H1 (cell line): ENCODE measurements around the gene ALDH3A1. TPM values are rescaled to one million over a fixed set of nuclear protein-coding genes. Genes with fewer than 3 reads are reported as not detected.

Experiments used
- CTCF ChIA-PET: fragments of 300-600 bp; sonication (Branson Sonifier 250); formaldehyde crosslinking; loops from one replicate; lab custom pipeline; 2021; ENCODE audit not compliant: partially characterized antibody; lab: Charles Lee
- POLR2A ChIA-PET: fragments of 300-600 bp; sonication (Branson Sonifier 250); formaldehyde crosslinking; loops from one replicate; lab custom pipeline; 2021; ENCODE audit warnings: inconsistent platforms; ENCODE audit not compliant: partially characterized antibody; lab: Charles Lee
- DNase-seq, 2 experiments: peaks; one replicate each; pipeline versions ENCODE4 v3.0.0 to v3.0.0-alpha.2; 2010 to 2022; ENCODE audit warnings: low spot score in 2 of 2, low read depth in 1 of 2, mixed read lengths in 1 of 2
- FAIRE-seq: peaks from 2 replicates; lab custom pipeline; 2011; peaks lifted over from hg19 to GRCh38; lab: Jason Lieb, UNC
- H2AFZ ChIP-seq: 2 replicates; pipeline ENCODE4 v1.8.1; 2012; ENCODE audit warnings: low read length, inconsistent platforms
- H2AK5ac ChIP-seq: 2 replicates; pipeline ENCODE4 v1.6.1; 2013; ENCODE audit warnings: low read depth, low read length
- H2BK120ac ChIP-seq: replicated peaks from 2 replicates; pipeline ENCODE3; 2013; ENCODE audit warnings: low read depth, low read length, inconsistent platforms
- H2BK12ac ChIP-seq: 2 replicates; pipeline ENCODE4 v1.6.1; 2013; ENCODE audit warnings: low read depth, low read length
- H2BK15ac ChIP-seq: 2 replicates; pipeline ENCODE4 v1.6.1; 2013; ENCODE audit warnings: low read length
- H2BK20ac ChIP-seq: 2 replicates; pipeline ENCODE4 v1.6.1; 2013; ENCODE audit warnings: low read length
- H2BK5ac ChIP-seq: 2 replicates; pipeline ENCODE4 v1.6.1; 2013; ENCODE audit warnings: low read depth, low read length
- H3K14ac ChIP-seq: 2 replicates; pipeline ENCODE4 v1.6.1; 2013; ENCODE audit warnings: inconsistent platforms; ENCODE audit not compliant: insufficient read length
- H3K18ac ChIP-seq: 2 replicates; pipeline ENCODE4 v1.6.1; 2013; ENCODE audit warnings: low read length; ENCODE audit errors: extremely low read depth
- H3K23ac ChIP-seq: 2 replicates; pipeline ENCODE4 v1.6.1; 2013; ENCODE audit warnings: inconsistent platforms; ENCODE audit not compliant: insufficient read length
- H3K23me2 ChIP-seq: 2 replicates; pipeline ENCODE4 v1.6.1; 2013; ENCODE audit warnings: low read depth, low read length
- H3K27ac ChIP-seq: 2 replicates; pipeline ENCODE4 v1.6.1; 2011; ENCODE audit warnings: low read depth, low read length, inconsistent platforms
- H3K27me3 ChIP-seq, 4 experiments: replicated peaks in 1 of 4; 1 replicate in 1 of 4; 2 replicates in 3 of 4; pipeline versions ENCODE4 v1.6.1 to v1.8.1; 2011 to 2013; ENCODE audit warnings: low read length in 3 of 4, mild to moderate bottlenecking in 3 of 4, inconsistent platforms in 2 of 4, mixed read lengths in 2 of 4, moderate library complexity in 1 of 4; ENCODE audit not compliant: control insufficient read depth in 3 of 4, insufficient read depth in 3 of 4; ENCODE audit errors: extremely low read depth in 1 of 4
- H3K36me3 ChIP-seq, 4 experiments: 2 replicates each; pipeline versions ENCODE4 v1.6.1 to v1.8.1; 2011 to 2013; ENCODE audit warnings: mild to moderate bottlenecking in 4 of 4, low read length in 3 of 4, moderate library complexity in 2 of 4, control low read depth in 1 of 4, inconsistent platforms in 1 of 4; ENCODE audit not compliant: insufficient read depth in 4 of 4, control insufficient read depth in 2 of 4
- H3K4ac ChIP-seq: replicated peaks from 2 replicates; pipeline ENCODE3; 2013; ENCODE audit warnings: low read length, low read depth, mixed read lengths, inconsistent platforms; ENCODE audit not compliant: insufficient read length
- H3K4me1 ChIP-seq, 4 experiments: replicated peaks in 1 of 4; 1 replicate in 1 of 4; 2 replicates in 3 of 4; pipeline versions ENCODE4 v1.6.1 to v1.8.1; 2011 to 2013; ENCODE audit warnings: low read length in 3 of 4, inconsistent platforms in 2 of 4, mixed read lengths in 1 of 4; ENCODE audit not compliant: insufficient read depth in 4 of 4, control insufficient read depth in 3 of 4
- H3K4me2 ChIP-seq, 2 experiments: 2 replicates each; pipeline versions ENCODE4 v1.6.1 to v1.8.1; 2011 to 2013; ENCODE audit warnings: low read depth in 2 of 2, low read length in 2 of 2, control low read depth in 1 of 2, inconsistent platforms in 1 of 2, mild to moderate bottlenecking in 1 of 2; ENCODE audit not compliant: insufficient read depth in 1 of 2
- H3K4me3 ChIP-seq, 4 experiments: fragments of 200-600, 300-600 bp in 1 of 4; sonication (generic), shearing (Covaris generic), sonication (Bioruptor Twin) in 1 of 4; 2 replicates each; pipeline versions ENCODE4 v1.5.1 to v1.8.1; 2011 to 2016; ENCODE audit warnings: low read length in 4 of 4, low read depth in 3 of 4, control low read depth in 2 of 4, inconsistent platforms in 2 of 4, mild to moderate bottlenecking in 2 of 4, mixed read lengths in 1 of 4, moderate library complexity in 1 of 4; ENCODE audit not compliant: insufficient read depth in 2 of 4; ENCODE audit errors: extremely low read depth in 1 of 4
- H3K56ac ChIP-seq: replicated peaks from 2 replicates; pipeline ENCODE3; 2013; ENCODE audit warnings: low read depth, mild to moderate bottlenecking, mixed read lengths, low read length, inconsistent platforms; ENCODE audit not compliant: insufficient read length
- H3K79me1 ChIP-seq: 2 replicates; pipeline ENCODE4 v1.6.1; 2013; ENCODE audit warnings: low read depth, low read length, control low read depth
- H3K79me2 ChIP-seq, 2 experiments: 2 replicates each; pipeline versions ENCODE4 v1.6.1 to v1.8.1; 2012 to 2013; ENCODE audit warnings: low read length in 2 of 2, mild to moderate bottlenecking in 2 of 2, inconsistent platforms in 1 of 2; ENCODE audit not compliant: insufficient read depth in 2 of 2, control insufficient read depth in 1 of 2
- H3K9ac ChIP-seq, 4 experiments: replicated peaks in 1 of 4; 1 replicate in 1 of 4; 2 replicates in 3 of 4; pipeline versions ENCODE4 v1.6.1 to v1.8.1; 2011 to 2013; ENCODE audit warnings: low read depth in 3 of 4, low read length in 3 of 4, control low read depth in 2 of 4, mild to moderate bottlenecking in 2 of 4, moderate library complexity in 2 of 4, inconsistent platforms in 1 of 4; ENCODE audit errors: extremely low read depth in 1 of 4
- H3K9me3 ChIP-seq, 2 experiments: 2 replicates each; pipeline versions ENCODE4 v1.6.1 to v1.8.1; 2012 to 2013; ENCODE audit warnings: mild to moderate bottlenecking in 2 of 2, moderate library complexity in 2 of 2, control low read depth in 1 of 2, inconsistent platforms in 1 of 2, low read depth in 1 of 2, low read length in 1 of 2, mixed read lengths in 1 of 2; ENCODE audit not compliant: insufficient read depth in 2 of 2
- H4K20me1 ChIP-seq, 2 experiments: replicated peaks in 1 of 2; 2 replicates each; pipeline versions ENCODE3 to v1.8.1; 2011 to 2013; ENCODE audit warnings: inconsistent platforms in 2 of 2, low read length in 2 of 2, mild to moderate bottlenecking in 1 of 2; ENCODE audit not compliant: insufficient read depth in 2 of 2, control insufficient read depth in 1 of 2
- H4K5ac ChIP-seq: 2 replicates; pipeline ENCODE4 v1.6.1; 2013; ENCODE audit warnings: low read length, low read depth, mixed read lengths, inconsistent platforms; ENCODE audit not compliant: insufficient read length
- H4K8ac ChIP-seq: 2 replicates; pipeline ENCODE4 v1.8.0; 2013; ENCODE audit warnings: mild to moderate bottlenecking, moderate library complexity, low read length, inconsistent platforms; ENCODE audit not compliant: insufficient read depth; ENCODE audit errors: extremely low read depth
- H4K91ac ChIP-seq: replicated peaks from 2 replicates; pipeline ENCODE3; 2013; ENCODE audit warnings: low read length, mixed read lengths, inconsistent platforms; ENCODE audit not compliant: insufficient read length
- CHD1 ChIP-seq: IDR thresholded peaks from 2 replicates; pipeline ENCODE4 v1.6.1; 2012; ENCODE audit warnings: low read depth, low read length, improper control_type of control experiment
- MAFK ChIP-seq: IDR thresholded peaks from 2 replicates; pipeline ENCODE4 v1.6.1; 2012; ENCODE audit warnings: low read depth, mild to moderate bottlenecking, improper control_type of control experiment, low read length
- RAD21 ChIP-seq, 2 experiments: IDR thresholded peaks in 1 of 2; conservative IDR thresholded peaks in 1 of 2; 2 replicates each; pipeline ENCODE4 v1.6.1; 2011; ENCODE audit warnings: low read depth in 2 of 2, low read length in 2 of 2, improper control_type of control experiment in 1 of 2, inconsistent platforms in 1 of 2, mild to moderate bottlenecking in 1 of 2, moderate library complexity in 1 of 2
- WGBS, 2 experiments: shearing (Covaris generic) in 1 of 2; methylation state at CpG; one replicate each; pipeline versions ENCODE4 v1.1.6 to v1.1.7; 2013 to 2015; ENCODE audit warnings: low lambda C conversion rate in 2 of 2, mixed read lengths in 2 of 2, inconsistent platforms in 1 of 2, low coverage in 1 of 2, missing lambda C conversion rate in 1 of 2; ENCODE audit not compliant: insufficient replicate concordance in 2 of 2, insufficient coverage in 1 of 2, insufficient read length in 1 of 2; ENCODE audit errors: extremely low coverage in 1 of 2, missing lambda C conversion rate in 1 of 2; 5-methylcytosine and 5-hydroxymethylcytosine counted together
- polyA plus RNA-seq, 7 experiments: library from polyadenylated mRNA; depleted of rRNA in 3 of 7; stranded (reverse) in 5 of 7; unstranded in 2 of 7; fragments of >200 nt in 5 of 7; fragments of 200-250 nt in 2 of 7; gene quantifications; 1 replicate in 5 of 7; 2 replicates in 1 of 7; 4 replicates in 1 of 7; pipeline versions ENCODE4 v1.2.1 to v1.2.3, GENCODE V29; 2011 to 2013; ENCODE audit warnings: missing spikeins in 2 of 7, mixed read lengths in 2 of 7
- total RNA-seq: library from RNA; stranded (reverse); fragmentation: NEBNext Ultra II Directional; extraction: Animal tissue kit (Norgen Biotek cat#: 25700); gene quantifications from 2 replicates; pipeline ENCODE4 v1.2.1, GENCODE V29; 2021
- TF ChIP-seq, protein P1 (sequence below), 3 experiments: IDR thresholded peaks; 1 replicate in 2 of 3; 2 replicates in 1 of 3; pipeline versions ENCODE4 v1.5.1 to v1.6.1; 2011; ENCODE audit warnings: low read length in 3 of 3, mild to moderate bottlenecking in 3 of 3, inconsistent platforms in 2 of 3, low read depth in 1 of 3, moderate library complexity in 1 of 3; ENCODE audit not compliant: insufficient read depth in 1 of 3; ENCODE audit errors: control extremely low read depth in 1 of 3

ALDH3A1 gene
- total and polyA plus RNA-seq, 2 of the 8 experiments (the other 6 are each of a cell fraction or from before 2014, with no cell fraction given): 0.37 to 1.4 TPM

DNA sequence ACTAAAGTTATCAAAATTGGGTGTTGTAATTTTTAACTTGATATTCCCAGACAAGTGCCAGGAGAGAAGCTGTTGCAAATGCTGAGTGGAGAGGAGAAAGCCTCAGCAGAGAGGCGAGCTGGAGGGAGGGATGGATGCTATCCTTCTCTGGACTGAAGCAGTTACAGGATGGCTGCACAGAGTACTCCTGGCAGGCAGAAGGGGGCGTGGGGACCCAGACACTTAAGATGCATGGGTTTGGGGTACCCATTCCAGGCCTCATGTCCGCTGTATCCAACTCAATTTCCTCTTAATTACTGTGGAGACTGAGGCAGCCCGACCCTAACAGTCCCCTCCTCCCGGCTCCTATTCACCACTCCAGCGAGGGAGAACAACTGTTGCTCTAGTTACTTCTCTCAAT is 25.4 kb upstream of the ALDH3A1 start:
- no peak overlapping the region for H3K4me3 ChIP-seq
- 90% methylated on average over 6 of the region's 6 CpGs; no CpG with 5 or more reads in 1 of the 2 experiments for WGBS, 2 experiments
- ChIA-PET CTCF (interaction anchor here (0.6 to 3.2 kb wide), 4 partner anchors 8 to 490 kb away, joined by 3 to 20 read pairs (median 4); no protein-coding TSS in a partner anchor), POLR2A (no interaction called here)
- peak in 1 of 2 experiments; percentile 44 for DNase-seq
- no peak overlapping the region for H2AK5ac ChIP-seq
- H2BK20ac ChIP-seq: no peak overlapping the region
- no peak overlapping the region for H3K4me2 ChIP-seq
- H3K14ac ChIP-seq: no peak overlapping the region
- H3K36me3 ChIP-seq: no peaks in the 10 kb centered on the region
- H4K20me1 ChIP-seq: no peaks in the 10 kb centered on the region
- H2BK12ac ChIP-seq: no peak overlapping the region
- no peaks in the 10 kb centered on the region for H3K79me2 ChIP-seq
- no peak overlapping the region for H2BK120ac ChIP-seq
- no peak for FAIRE-seq
- no peak overlapping the region for H3K56ac ChIP-seq
- H3K23me2 ChIP-seq: no peaks in the 10 kb centered on the region
- H3K79me1 ChIP-seq: no peaks in the 10 kb centered on the region
- H3K27ac ChIP-seq: no peak overlapping the region
- TF ChIP-seq RAD21 (IDR thresholded peaks at IDR 0.05 in 1 of 2, conservative IDR thresholded peaks at IDR 0.05 in 1 of 2; ENCODE audit: low read depth in 2 of 2, low read length in 2 of 2) (0 out of 4 replicates have a peak, but pooled peaks of 1 of the 2 experiments have one; percentile 12), CHD1 (no peak), MAFK (no peak)
- TF ChIP-seq, protein P1, sequence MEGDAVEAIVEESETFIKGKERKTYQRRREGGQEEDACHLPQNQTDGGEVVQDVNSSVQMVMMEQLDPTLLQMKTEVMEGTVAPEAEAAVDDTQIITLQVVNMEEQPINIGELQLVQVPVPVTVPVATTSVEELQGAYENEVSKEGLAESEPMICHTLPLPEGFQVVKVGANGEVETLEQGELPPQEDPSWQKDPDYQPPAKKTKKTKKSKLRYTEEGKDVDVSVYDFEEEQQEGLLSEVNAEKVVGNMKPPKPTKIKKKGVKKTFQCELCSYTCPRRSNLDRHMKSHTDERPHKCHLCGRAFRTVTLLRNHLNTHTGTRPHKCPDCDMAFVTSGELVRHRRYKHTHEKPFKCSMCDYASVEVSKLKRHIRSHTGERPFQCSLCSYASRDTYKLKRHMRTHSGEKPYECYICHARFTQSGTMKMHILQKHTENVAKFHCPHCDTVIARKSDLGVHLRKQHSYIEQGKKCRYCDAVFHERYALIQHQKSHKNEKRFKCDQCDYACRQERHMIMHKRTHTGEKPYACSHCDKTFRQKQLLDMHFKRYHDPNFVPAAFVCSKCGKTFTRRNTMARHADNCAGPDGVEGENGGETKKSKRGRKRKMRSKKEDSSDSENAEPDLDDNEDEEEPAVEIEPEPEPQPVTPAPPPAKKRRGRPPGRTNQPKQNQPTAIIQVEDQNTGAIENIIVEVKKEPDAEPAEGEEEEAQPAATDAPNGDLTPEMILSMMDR (IDR thresholded peaks at IDR 0.05; ENCODE audit: control extremely low read depth in 1 of 3, insufficient read depth in 1 of 3, low read depth in 1 of 3, low read length in 3 of 3): peak in 1 of 3 experiments; percentile 11; a peak in 1 of 4 replicates
- no peak overlapping the region for H2BK5ac ChIP-seq
- H4K5ac ChIP-seq: no peak overlapping the region
- H2AFZ ChIP-seq: no peak overlapping the region
- no peak overlapping the region for H3K23ac ChIP-seq
- no peak overlapping the region for H4K8ac ChIP-seq
- no peaks in the 10 kb centered on the region for H3K9me3 ChIP-seq
- H3K18ac ChIP-seq: no peak overlapping the region
- H2BK15ac ChIP-seq: no peak overlapping the region
- H3K4me1 ChIP-seq: no peaks in the 10 kb centered on the region
- H3K9ac ChIP-seq: no peak overlapping the region
- no peaks in the 10 kb centered on the region; a peak in 1 of 7 replicates for H3K27me3 ChIP-seq
- H4K91ac ChIP-seq: no peak overlapping the region
- no peak overlapping the region for H3K4ac ChIP-seq
